Activated naive CD4-positive, alpha-beta T cell (primary cell): ENCODE results near the gene PRMT6.
"Not testable (repeated sequence)": the region's sequence is repeated elsewhere in the genome, so short reads cannot be mapped to it uniquely, and the experiment has no call there.

Experiments used
- DNase-seq, 4 experiments: peaks; one replicate each; lab custom pipeline; 2025; lab: John Stamatoyannopoulos, UW

Gene PRMT6

GRCh38 chr1:107056426-107057196 lies at the start of gene PRMT6:
PRMT6 (plus strand) TSS chr1:107056674; CDS start chr1:107056716, 42 bp downstream.
- DNase-seq: peak; percentile 34 to 77 (median 58)

- no peak for DNase-seq
Measured at GRCh38 chr1:107009281-107009680, 47.2 kb upstream of the PRMT6 start.

- DNase-seq: no peak
Measured at GRCh38 chr1:107010582-107010981, 45.9 kb upstream of the PRMT6 start.

GRCh38 chr1:107016376-107016978 lies 40.0 kb upstream of the PRMT6 start:
- DNase-seq: no peak

GRCh38 chr1:107018445-107018844 lies 38.0 kb upstream of the PRMT6 start:
- DNase-seq: no peak

- DNase-seq: no peak
Measured at GRCh38 chr1:107019166-107019565, 37.3 kb upstream of the PRMT6 start.

- not testable (repeated sequence) for DNase-seq
Measured at GRCh38 chr1:107038874-107039273, 17.6 kb upstream of the PRMT6 start.

- DNase-seq: not testable (repeated sequence)
Measured at GRCh38 chr1:107044310-107045220, 11.9 kb upstream of the PRMT6 start.

- no peak for DNase-seq
Measured at GRCh38 chr1:107047602-107048001, 8.9 kb upstream of the PRMT6 start.

- no peak for DNase-seq
Measured at GRCh38 chr1:107048241-107048640, 8.2 kb upstream of the PRMT6 start.

- no peak for DNase-seq
Measured at GRCh38 chr1:107051266-107051665, 5.2 kb upstream of the PRMT6 start.

GRCh38 chr1:107055919-107056425 lies 502 bp upstream of the PRMT6 start:
- DNase-seq: not testable (repeated sequence)

- peak in 2 of 4 experiments; percentile 19 to 28 for DNase-seq
Measured at GRCh38 chr1:107057197-107058133, 991 bp downstream of the PRMT6 start.

- no peak for DNase-seq
Measured at GRCh38 chr1:107058245-107059032, 2.0 kb downstream of the PRMT6 start.

- DNase-seq: no peak
Measured at GRCh38 chr1:107061886-107062285, 5.4 kb downstream of the PRMT6 start.

GRCh38 chr1:107073493-107073892 lies 17.0 kb downstream of the PRMT6 start:
- no peak for DNase-seq

GRCh38 chr1:107076841-107077240 lies 20.4 kb downstream of the PRMT6 start:
- DNase-seq: no peak

GRCh38 chr1:107079249-107079648 lies 22.8 kb downstream of the PRMT6 start:
- no peak for DNase-seq

- DNase-seq: no peak
Measured at GRCh38 chr1:107081102-107081501, 24.6 kb downstream of the PRMT6 start.

- no peak for DNase-seq
Measured at GRCh38 chr1:107091418-107091817, 34.9 kb downstream of the PRMT6 start.
